RPMI7951 (cell line): ENCODE results near the gene MT2A. TPM values are rescaled to one million over a fixed set of nuclear protein-coding genes. Genes with fewer than 3 reads are reported as not detected.

Experiments
- DNase-seq: peaks from one replicate; pipeline ENCODE4 v3.0.0-alpha.2; 2012; ENCODE audit warnings: low read depth
- total RNA-seq: library from RNA; depleted of rRNA; stranded (reverse); fragments of >200 nt; shearing (Covaris generic); gene quantifications from 2 replicates; pipeline ENCODE4 v1.2.3, GENCODE V29; 2014; rRNA removed

The MT2A gene
- total RNA-seq, 1 experiment from 2014 or later, result 768 TPM

DNA sequence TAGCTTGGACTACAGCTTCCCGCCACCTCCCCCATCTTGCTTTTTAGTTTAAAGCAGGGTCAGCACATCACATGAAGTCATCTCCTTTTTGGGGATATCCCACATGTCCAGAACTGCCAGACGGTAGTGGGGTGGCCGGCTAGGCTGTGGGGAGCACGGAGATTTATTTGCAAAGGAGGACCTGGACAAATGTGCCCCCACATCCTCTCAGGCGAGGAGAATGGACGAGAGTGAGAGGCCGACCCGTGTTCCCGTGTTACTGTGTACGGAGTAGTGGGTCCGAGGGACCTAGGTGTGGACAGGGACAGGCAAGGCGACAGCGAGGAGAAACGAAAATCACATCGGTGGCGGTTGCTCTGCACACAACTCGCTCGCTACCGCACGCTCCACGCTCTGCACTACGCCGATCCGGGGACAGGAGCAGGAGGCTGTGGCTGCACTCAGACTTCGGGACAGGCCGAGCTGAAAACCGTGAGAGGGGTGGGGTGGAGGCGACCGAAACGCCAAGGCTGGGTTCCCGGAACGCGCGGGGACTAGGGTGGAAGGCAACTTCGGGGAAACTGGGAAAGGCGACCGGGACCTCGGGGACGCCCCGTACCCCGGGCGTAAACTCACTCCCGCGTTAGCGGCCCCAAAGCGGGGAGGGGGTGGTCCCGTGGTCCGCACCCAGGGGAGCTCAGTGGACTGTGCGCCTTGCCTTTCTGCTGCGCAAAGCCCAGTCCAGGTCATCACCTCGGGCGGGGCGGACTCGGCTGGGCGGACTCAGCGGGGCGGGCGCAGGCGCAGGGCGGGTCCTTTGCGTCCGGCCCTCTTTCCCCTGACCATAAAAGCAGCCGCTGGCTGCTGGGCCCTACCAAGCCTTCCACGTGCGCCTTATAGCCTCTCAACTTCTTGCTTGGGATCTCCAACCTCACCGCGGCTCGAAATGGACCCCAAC is 29.7 kb downstream of the MT2A start, which contains the start of gene MT1A:
Gene MT1A (plus strand): TSS at position 853 of the 937 bp plus-strand sequence. CDS start 73 bp downstream, at position 926.
- peak; percentile 23 for DNase-seq

DNA sequence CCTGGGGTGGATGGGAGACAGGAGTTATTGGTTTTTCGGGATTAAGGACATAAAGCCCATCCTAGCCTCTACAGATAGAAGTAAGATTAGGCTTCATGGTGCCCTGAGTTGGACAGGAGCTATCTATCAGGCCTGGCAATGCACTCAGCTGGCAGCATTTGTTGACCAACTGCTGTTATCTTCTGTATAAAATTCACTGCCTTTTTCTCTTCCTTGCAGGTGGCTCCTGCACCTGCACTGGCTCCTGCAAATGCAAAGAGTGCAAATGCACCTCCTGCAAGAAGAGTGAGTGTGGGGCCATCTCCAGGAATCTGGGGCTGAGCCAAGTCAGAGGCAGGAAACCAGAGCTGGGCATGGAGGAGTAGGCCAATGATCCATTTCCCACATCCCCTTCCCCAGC is 30.7 kb downstream of the MT2A start:
- no peak for DNase-seq

DNA sequence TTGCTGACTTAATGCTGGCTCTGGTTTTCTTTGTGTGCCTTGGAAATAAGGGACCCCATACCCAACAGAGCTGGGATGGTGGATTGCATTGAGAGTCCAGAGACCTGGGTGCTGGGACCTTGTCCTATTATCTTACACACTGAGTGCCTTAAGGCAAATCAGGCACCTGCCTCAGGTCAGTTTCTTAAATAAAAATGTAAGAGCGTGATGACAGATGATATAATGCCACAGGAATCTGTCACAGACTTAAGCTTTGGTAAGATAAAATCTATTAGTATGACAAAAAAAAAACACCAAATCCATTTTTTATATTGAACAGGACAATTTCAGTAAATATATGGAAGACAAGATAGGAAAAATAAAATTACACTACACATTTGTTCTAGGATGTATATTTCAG is 31.7 kb downstream of the MT2A start:
- no peak for DNase-seq

DNA sequence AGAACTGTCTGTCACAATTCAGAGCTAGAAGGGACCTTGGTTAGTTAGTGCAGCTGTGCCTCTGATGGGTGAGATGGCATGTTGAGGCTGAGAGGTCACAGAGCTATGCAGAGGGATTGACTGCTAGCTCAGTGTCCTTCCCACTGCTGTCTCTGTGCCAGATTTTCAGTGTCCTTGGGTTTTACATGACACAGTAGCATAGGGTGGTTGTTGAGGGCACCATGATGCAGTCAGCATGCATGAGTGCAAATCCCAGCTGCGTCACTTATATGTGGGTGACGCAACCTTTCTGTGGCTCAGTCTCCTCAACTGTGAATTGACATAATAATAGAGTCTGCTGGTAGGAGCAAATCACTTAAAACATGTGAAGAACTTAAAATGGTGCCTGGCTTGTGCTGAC is 32.8 kb downstream of the MT2A start:
- DNase-seq, result no peak

DNA sequence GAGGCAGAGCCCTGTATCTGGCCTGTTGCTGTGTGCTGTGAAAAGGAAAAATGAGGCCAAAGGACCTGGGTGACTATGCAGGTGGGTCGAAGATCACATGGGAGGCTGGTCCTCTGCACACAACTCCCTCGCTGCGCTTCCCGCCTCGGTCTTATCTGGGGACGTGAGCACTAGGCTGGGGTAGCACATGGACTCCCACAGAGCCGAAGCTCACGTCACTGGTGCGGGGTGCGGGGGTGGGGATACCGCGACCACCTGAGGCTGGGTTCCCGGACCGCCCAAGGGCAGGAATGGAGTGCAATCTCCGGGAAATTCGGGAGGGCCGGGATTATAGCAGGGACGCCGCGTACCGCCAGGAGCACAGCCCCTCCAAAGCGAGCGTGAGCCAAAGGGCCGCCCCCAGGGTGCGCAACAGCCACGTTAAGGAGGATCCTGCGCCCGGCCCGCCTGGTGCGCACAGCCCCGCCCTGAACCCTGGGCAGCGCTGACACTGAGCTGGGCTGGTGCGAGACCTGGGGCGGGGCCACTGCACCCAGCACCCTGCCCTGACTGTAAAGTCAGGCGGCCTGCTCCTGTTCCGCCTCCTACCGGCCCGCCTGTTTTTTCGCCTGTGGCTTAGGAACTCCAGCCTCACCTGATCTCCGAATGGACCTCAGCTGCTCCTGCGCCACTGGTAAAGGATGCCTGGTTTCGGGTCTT is 34.8 kb downstream of the MT2A start:
- no peak for DNase-seq

DNA sequence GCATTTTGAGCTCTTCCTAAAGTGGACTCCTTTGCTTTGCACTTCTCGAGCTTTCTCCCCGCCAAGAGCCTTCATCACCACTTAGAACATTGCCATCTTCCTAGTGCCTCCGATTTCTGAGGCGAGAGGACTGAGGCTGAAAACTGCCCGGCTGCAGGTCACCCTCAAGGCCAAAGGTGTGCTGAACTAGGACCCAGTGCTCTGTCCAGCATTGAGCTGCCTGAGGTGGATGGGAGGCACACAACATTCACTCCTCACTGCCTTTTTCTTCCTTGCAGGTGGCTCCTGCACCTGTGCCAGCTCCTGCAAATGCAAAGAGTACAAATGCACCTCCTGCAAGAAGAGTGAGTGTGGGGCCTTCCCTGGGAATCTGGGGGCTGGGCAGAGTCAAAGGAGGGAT is 35.4 kb downstream of the MT2A start:
- no peak for DNase-seq

DNA sequence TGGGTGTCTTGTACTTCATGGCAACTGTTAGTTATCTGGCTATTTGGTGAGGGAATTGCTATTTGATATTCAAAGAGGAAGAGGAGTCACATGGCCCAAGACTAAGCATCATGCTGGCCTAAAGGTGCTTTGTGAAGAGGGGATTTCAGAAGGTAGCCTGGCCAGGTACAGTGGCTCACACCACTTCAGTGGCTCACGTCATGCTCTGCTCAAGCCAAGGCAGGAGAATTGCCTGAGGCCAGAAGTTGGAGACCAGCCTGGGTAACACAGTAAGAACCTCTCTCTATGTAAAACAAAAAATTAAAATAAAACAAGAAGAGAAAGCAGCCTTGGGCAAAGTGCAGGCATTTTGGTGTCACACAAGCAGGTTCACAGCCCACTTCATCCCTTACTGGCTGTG is 36.9 kb downstream of the MT2A start:
- no peak for DNase-seq

DNA sequence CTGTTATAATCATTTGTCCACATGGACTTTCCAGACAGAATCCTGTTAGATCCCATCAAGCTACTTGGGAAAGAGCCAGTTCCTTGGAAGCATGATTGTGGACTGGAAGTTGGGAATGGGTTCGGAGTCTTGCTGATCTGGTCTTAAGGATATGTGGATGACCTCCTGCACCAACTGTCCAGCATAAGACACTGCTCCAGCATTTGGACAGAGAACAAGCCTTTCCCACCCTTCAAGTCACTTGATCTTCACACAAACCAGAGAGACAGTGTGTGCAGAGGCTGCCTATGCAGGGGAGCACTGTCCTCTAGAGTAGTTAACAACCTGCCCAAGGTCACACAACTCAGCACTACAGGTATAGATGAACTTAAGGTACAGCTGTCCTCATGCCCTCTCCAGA is 37.5 kb downstream of the MT2A start:
- no peak for DNase-seq

DNA sequence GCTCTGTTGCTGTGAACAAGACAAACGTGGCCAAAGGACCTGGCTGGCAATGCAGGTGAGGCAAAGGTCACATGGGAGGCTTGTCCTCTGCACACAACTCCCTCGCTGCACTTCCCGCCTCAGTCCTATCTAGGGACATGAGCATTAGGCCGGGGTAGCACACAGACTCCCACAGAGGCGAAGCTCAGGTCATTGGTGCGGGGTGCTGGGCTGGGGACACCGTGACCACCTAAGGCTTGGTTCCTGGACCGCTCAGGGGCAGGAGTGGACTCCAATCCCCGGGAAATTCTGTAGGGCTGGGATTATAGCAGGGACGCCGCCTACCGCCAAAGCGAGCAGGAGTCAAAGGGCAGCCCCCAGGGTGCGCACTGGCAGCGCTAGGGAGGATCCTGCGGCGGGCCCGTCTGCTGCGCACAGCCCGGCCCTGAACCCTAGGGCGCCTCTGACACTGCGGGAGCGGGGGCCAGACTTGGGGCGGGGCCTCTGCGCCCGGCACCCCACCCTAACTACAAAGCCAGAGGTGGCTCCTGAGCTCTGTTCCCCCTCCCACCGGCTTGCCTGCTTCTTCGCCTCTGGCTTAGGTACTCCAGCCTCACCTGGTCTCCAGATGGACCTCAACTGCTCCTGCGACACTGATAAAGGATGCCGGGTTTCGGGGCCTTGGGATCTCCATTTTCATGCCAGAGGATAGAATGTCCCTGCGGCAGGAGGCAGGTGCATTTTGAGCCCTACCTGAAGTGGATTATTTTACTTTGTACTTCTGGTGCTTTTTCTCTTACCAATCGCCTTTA is 39.5 kb downstream of the MT2A start:
- no peak for DNase-seq

DNA sequence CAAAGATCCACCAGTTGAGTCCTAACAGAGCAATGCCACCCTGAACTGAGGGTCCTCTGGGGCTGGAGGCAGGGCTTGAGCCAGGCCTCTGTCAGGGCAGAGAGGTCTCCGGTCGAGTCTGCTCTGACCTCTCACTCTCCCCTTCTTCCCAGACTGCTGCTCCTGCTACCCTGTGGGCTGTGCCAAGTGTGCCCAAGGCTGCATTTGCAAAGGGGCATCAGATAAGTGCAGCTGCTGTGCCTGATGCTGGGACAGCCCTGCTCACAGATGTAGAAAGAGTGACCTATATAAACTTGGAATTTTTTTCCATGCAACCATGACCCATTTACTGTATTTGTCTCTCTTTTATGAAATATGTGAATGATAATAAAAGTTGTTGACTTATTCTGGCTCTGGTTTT is 40.9 kb downstream of the MT2A start:
- DNase-seq, result no peak

DNA sequence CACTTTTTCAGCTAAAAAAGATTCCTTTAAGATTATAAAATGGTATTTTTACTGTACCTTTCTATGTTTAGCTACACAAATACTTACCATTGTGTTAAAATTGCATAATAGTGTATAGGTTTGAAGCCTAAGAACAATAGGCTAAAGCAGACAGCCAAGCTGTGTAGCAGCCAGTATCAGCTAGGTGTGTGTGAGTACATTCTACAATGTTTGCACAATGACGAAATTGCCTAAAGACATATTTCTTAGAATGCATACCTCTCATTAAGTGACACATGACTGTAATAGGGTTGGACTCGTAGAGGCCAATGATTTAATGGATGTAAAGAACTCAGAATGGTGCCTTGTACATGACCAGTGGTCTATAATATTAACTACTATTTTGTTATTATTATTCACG is 41.4 kb downstream of the MT2A start:
- no peak for DNase-seq

DNA sequence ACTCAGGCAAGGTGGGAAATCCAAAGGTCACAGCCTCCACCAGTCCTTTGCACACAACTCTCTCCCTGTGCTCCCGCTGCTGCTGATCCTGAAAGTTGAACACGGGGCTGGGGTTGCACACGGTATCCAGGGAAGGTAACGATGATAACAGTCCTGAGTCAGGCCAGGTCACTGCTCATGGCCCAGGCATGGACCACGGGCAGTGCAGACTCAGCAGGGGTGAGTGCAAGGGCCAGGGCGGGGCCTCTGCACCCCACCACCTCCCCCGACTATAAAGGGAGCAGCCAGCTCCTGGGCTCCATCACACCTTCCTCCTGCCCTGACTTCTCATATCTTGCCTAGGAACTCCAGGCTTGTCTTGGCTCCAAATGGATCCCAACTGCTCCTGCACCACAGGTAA is 43.2 kb downstream of the MT2A start, which contains the start of gene MT1B:
Gene MT1B (plus strand): TSS at position 301 of the 400 bp plus-strand sequence. CDS start 68 bp downstream, at position 369.
- DNase-seq, result no peak

DNA sequence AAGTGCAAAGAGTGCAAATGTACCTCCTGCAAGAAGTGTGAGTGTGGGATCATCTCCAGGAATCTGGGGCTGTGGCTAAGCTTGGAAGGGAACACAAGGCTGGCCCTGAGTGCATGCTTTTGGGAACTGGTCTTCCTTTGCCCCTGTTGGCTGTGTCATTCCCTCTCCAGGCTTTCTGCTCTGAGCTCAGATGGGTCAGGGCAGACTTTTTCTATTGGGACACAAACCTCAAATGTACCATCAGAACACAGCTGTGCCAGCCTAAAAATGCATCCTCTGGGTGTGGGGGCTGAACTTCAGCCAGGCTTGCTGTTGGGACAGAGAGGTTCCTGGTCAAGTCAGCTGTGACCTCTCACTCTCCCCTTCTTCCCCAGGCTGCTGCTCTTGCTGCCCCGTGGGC is 44.2 kb downstream of the MT2A start:
- DNase-seq, result no peak

DNA sequence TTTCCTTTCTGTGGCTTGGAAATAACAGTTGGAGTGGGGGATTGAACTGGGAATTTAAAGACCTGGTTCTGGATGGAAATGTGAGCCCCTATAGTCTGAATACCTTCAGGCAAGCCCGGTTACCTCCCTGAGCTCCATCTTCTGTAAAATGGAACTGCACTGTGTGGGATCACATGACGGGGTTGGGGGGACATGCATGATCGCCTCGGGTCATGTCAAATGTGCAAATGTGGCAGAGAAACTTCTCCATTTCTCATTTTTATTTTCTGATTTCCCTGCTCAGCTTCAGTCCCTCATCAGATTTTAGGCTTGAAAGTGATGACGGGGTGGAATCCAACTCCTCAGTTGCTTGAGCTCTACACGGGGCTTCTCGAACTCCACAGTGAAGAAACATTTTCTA is 44.8 kb downstream of the MT2A start:
- no peak for DNase-seq

DNA sequence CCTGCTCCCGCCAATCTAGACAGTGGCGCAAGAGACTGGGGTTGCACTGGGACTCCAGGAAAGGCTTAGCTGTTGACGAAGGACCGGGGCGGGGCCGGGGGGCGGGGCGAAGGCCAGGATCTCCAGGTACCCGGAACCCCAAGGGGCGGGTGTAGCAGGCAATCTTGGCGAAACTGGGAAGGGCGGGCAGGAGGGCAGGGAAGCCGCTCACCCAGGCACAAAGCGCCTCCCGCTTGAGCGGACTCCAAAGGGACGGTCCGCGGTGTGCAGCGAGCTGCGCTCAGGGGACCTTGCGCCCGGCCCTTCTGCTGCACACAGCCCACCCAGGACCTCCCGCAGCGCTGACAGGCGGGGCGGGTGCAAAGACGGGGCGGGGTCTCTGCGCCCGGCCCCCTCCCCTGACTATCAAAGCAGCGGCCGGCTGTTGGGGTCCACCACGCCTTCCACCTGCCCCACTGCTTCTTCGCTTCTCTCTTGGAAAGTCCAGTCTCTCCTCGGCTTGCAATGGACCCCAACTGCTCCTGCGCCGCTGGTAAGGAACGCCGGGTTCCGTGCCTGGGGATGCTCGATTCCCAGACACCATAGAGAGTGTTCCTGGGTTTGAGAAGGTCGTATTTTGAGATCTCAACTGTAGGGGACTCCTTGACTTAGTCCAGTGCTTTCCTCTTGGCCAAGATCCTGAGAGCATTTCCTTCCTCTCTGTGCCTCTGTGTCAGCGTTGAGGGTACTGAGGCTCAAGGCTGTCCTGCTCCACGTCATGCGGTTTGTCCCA is 49.4 kb downstream of the MT2A start, which contains the start of gene MT1F:
Gene MT1F (plus strand): TSS at position 405 of the 772 bp plus-strand sequence. CDS start 100 bp downstream, at position 505.
- DNase-seq, result peak; percentile 63

DNA sequence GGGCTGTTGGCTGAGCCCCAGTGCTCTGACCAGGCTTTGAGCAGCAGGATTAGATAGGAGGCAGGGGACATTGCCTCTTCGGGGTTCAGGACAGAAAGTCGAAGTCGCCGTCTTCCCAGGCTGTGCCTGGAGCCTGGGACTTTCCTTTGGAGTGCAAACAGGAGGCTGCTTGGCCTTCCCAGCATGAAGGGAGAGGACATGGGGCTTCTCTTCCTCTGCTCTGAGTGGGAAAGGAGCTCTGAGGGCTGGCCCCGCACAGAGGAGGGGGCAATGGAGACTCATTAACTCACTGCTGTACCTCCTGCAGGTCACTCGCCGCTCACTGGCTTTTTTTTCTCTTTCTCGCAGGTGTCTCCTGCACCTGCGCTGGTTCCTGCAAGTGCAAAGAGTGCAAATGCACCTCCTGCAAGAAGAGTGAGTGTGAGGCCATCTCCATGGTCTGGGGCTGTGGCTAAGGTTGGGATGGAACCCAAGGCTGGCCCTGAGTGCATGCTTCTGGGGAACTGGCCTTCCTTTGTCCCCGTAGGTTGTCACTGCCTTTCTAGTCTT is 50.0 kb downstream of the MT2A start:
- DNase-seq, result no peak

Other genes starting within 250 kb of the MT2A start
- 100.0 and 105 TPM in 2 replicates for gene AMFR, start 183.0 kb upstream of the MT2A start, total RNA-seq
- 89.7 and 101 TPM in 2 replicates for gene NUDT21, start 157.3 kb upstream of the MT2A start, total RNA-seq
- 63.1 and 64.8 TPM in 2 replicates for gene OGFOD1, start 157.0 kb upstream of the MT2A start, total RNA-seq
- 41.6 and 44.3 TPM in 2 replicates for gene BBS2, start 88.6 kb upstream of the MT2A start, total RNA-seq
- gene MT4, start 43.5 kb upstream of the MT2A start, total RNA-seq, result not detected in 2 replicates
- not detected in 2 replicates for gene MT3, start 19.1 kb upstream of the MT2A start, total RNA-seq
- gene MT1E, start 17.2 kb downstream of the MT2A start, total RNA-seq, result 604 and 676 TPM in 2 replicates
- gene MT1M, start 24.1 kb downstream of the MT2A start, total RNA-seq, result 2.3 and 4.5 TPM in 2 replicates
- 1.1 and 3.4 TPM in 2 replicates for gene MT1A, start 30.1 kb downstream of the MT2A start, total RNA-seq
- gene MT1B, start 43.3 kb downstream of the MT2A start, total RNA-seq, result not detected in 2 replicates
- 6.5 and 9.0 TPM in 2 replicates for gene MT1F, start 49.4 kb downstream of the MT2A start, total RNA-seq
- gene MT1G, start 59.5 kb downstream of the MT2A start, total RNA-seq, result 6.8 and 13.5 TPM in 2 replicates
- not detected in 2 replicates for gene MT1H, start 61.2 kb downstream of the MT2A start, total RNA-seq
- 150 and 163 TPM in 2 replicates for gene MT1X, start 73.9 kb downstream of the MT2A start, total RNA-seq
- gene NUP93, start 121.5 kb downstream of the MT2A start, total RNA-seq, result 104 and 113 TPM in 2 replicates